K562 treated with DMSO at 1 percent for 48 hours (cell line): ENCODE measurements around the gene ISCU. TPM values are rescaled to one million over a fixed set of nuclear protein-coding genes. Genes with fewer than 3 reads are reported as not detected.

ENCODE experiments used
- total RNA-seq: library from RNA; unstranded; fragments of 300-600 nt; gene quantifications from 2 replicates; pipeline ENCODE4 v1.2.3, GENCODE V29; 2022; ENCODE audit warnings: low replicate concordance; ENCODE audit errors: extremely low read depth

ISCU gene
- total RNA-seq: not detected in 2 replicates

DNA sequence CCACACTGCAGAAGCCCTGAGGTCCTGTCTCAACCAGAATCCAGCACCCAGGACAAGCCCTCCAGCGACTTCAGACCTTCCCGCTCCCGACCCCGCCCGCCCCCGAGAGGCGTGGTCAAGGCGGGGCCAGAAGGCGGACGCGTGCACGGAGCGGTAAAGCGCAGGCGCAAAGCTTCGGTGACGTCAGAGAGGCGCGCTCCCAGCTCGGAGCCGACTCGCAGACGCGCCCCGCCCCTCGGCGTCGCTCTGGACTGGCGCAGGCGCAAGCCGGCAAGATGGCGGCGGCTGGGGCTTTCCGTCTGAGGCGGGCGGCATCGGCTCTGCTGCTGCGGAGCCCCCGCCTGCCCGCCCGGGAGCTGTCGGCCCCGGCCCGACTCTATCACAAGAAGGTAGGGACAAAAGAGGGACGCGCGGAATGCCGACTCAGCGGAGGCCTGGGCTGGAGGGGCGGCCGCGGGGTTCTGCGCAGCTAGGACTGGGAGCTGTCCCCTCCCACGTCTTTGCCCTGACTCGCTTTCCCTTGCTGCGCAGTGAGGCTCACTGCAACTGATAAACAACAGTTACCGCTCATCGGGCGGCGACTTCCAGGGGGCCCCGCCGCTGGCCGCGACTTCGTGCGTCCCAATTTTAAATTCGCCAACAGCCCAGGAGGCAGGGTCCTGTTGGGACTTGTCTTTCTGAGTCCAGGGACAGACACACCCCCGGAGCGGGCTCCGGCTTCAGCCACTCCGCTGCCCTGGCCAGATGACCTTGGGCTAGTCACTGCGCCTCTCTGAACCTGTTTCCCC lies at the start of gene ISCU:
Gene ISCU, plus strand, starts transcription at position 249 of the 788 bp plus-strand sequence. Its CDS starts 27 bp downstream, at position 276.

DNA sequence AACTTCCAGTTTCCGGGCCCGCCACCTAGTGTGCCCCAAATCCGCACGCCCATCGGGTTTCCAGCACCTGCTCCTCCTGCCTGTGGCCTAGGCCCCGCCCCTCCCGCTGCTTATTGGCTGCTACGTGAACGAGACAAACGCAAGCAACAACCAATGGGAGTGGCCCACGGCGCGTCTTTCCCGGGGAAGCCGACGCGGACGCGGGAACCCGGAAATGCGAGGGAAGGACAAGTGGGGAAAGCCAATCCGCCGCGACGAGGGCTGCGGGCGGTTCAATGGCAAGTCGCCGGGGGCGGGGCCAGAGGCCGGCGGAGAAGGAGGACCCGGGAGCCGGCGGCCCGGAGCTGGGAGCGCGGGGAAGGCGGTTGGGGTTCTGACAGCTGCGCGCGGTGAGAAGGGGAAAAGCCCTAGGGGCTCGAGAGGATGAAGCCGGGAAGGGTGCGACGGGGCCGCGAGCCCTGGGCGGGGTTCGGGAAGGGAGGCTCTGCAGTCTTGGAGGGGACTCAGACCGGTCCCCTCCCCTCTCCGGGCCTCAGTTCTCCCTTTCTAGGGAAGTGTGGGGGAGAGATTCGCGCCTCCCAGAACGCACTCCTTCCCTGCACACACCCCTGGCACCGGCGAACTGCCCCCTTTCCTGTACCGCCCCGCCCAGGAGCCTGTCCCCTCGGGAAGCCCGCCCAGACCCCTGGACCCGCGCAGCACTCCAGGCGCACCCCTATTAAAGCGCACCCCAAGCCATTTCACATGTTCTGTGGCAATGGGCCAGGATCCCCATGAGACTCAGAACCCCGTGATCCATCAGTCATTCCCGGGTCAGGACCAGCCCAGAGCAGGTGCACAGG lies 47.2 kb upstream of the ISCU start, which contains the start of gene FICD:
Gene FICD, plus strand, starts transcription at position 305 of the 842 bp plus-strand sequence. CDS start 1,696 bp downstream, outside the sequence.

DNA sequence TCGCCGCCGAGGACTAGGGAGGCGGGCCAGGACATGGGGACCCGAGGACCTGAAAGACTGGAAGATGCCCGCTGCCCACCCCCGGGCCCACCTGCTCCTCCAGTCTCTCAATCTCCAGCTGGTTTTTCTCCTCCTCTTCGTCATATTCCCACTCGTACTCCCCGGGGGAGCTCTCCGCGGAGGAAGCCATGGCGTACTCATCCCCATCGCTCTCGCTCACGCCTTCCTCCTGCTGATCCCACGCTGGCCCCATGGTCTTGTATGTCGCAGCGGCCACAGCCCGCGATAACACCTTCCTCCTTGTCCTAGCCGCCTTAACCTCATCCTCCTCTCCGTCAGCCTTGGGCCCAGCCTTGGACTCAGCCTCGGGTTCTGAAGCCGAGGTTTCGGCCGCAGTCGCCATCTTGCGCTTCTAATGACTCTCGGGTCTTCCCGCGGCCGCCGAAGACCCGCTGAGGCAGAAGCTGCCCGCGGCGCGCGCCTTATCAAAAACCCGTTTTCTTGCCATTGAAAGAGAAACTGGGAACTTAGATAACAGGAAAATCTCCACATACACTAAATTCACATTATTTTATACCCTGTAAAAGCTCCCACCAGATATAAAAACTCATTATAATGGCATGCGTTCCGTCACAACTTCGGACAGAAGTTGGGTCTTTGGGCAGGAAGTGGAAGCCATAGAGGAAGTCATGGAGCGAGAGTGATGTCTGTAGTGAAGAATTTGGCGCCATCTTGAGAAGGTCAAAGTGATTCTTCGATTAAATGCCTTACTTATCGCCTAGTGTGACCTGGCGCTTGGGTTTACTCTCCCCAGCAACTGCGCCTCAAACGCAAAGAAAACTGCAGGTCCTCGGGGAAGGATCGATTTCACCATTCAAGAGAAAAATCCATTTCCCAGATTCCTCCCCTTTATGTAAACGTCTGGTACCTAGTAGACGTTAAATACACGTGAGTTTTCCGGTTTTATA lies 1.4 kb upstream of the ISCU start, which contains the start of gene SART3:
Gene SART3, minus strand, starts transcription at position 422 of the 968 bp plus-strand sequence. Its CDS starts 19 bp downstream, at position 403.

DNA sequence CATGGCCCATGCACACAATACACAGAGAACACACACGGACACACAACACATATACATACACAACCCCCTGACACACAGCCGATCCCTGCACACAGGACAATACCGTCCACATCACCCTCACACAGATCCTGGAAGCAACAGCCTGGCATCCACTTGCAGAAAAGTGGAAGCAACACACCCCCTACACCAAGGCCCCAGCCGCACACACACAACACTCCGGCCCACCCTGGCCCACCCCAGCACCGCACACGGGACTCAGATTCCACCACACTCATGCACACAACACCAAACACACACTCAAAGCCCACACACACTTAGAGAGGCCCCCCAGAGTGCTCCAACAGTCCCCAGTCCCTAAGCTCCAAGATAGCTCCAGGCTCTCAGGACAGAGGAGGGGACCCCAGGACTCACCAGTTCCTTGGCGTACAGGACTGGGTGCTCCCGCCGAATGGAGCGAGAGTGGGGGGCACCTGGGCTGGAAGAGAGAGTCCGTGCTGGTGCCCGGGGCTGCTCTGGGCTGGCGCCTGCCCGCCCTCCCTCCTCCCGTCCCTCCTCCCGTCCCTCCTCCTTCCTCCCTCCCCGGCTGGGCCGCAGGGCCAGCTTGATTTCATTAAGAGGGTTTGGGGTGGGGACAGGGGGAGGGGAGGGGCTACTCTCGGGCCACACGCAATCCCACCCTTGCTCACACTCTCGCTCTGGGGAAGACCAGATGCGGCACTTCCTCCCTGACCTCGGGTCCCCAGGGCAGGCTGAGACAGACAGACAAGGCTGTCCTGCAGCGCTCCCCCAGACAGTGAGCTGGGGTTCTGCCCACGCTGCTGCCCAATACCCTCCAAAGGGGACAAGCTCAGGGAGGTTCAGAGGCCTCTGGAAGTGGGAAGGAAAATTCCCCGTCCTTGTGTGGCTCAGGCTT lies 35.4 kb downstream of the ISCU start, which contains the start of gene TMEM119:
Gene TMEM119, minus strand, starts transcription at position 526 of the 913 bp plus-strand sequence. CDS start 5,701 bp downstream, outside the sequence.

Other genes starting within 250 kb of the ISCU start
- not detected in 2 replicates for gene CMKLR1, start 223.3 kb upstream of the ISCU start, total RNA-seq
- not detected in 2 replicates for gene FICD, start 47.3 kb upstream of the ISCU start, total RNA-seq
- not detected in 2 replicates for gene SART3, start 1.4 kb upstream of the ISCU start, total RNA-seq
- gene TMEM119, start 35.5 kb downstream of the ISCU start, total RNA-seq: not detected in 2 replicates
- gene SELPLG, start 71.3 kb downstream of the ISCU start, total RNA-seq: not detected in 2 replicates
- not detected in 2 replicates for gene CORO1C, start 168.9 kb downstream of the ISCU start, total RNA-seq